CD4-positive, alpha-beta T cell treated with Interleukin-1 beta for 1 hour (primary cell): ENCODE data around the gene MLH1.
"Not testable (repeated sequence)": the region's sequence is repeated elsewhere in the genome, so short reads cannot be mapped to it uniquely, and the experiment has no call there.

Experiments
- DNase-seq, 2 donors: peaks; one replicate each; pipeline ENCODE4 v3.0.0-alpha.2; 2020 to 2022

Gene MLH1

GRCh38 chr3:37039161-37039846, 46.0 kb downstream of the MLH1 start:
- no peak for DNase-seq

- DNase-seq, result no peak
These were observed 46.9 kb downstream of the MLH1 start for GRCh38 chr3:37040231-37040630.

GRCh38 chr3:37041546-37042195, 48.4 kb downstream of the MLH1 start:
- DNase-seq, result no peak

- not testable (repeated sequence) for DNase-seq
These were observed 49.4 kb downstream of the MLH1 start for GRCh38 chr3:37042712-37043111.

GRCh38 chr3:37050282-37050681, 57.0 kb downstream of the MLH1 start:
- no peak for DNase-seq

GRCh38 chr3:37052860-37053259, 59.5 kb downstream of the MLH1 start:
- no peak for DNase-seq

GRCh38 chr3:37053337-37053736, 60.0 kb downstream of the MLH1 start:
- no peak for DNase-seq

GRCh38 chr3:37053753-37054152, 60.4 kb downstream of the MLH1 start:
- no peak for DNase-seq

- DNase-seq, result no peak
These were observed 61.1 kb downstream of the MLH1 start for GRCh38 chr3:37054370-37054769.

- not testable (repeated sequence) for DNase-seq
These were observed 61.8 kb downstream of the MLH1 start for GRCh38 chr3:37055077-37055476.

GRCh38 chr3:37056826-37057225, 63.5 kb downstream of the MLH1 start:
- DNase-seq, result no peak

GRCh38 chr3:37058117-37058516, 64.8 kb downstream of the MLH1 start:
- DNase-seq, result no peak

- DNase-seq, result no peak
These were observed 71.4 kb downstream of the MLH1 start for GRCh38 chr3:37064747-37065146.

GRCh38 chr3:37067577-37067976, 74.3 kb downstream of the MLH1 start:
- DNase-seq, result no peak

- no peak for DNase-seq
These were observed 74.7 kb downstream of the MLH1 start for GRCh38 chr3:37068031-37068430.

- no peak for DNase-seq
These were observed 78.6 kb downstream of the MLH1 start for GRCh38 chr3:37071921-37072320.

GRCh38 chr3:37072892-37073291, 79.6 kb downstream of the MLH1 start:
- DNase-seq, result no peak

GRCh38 chr3:37074178-37074577, 80.9 kb downstream of the MLH1 start:
- DNase-seq, result no peak

- no peak for DNase-seq
These were observed 82.6 kb downstream of the MLH1 start for GRCh38 chr3:37075955-37076354.

GRCh38 chr3:37082317-37082716, 89.0 kb downstream of the MLH1 start:
- no peak for DNase-seq

GRCh38 chr3:37086918-37087317, 93.6 kb downstream of the MLH1 start:
- DNase-seq, result no peak

- DNase-seq, result no peak
These were observed 94.6 kb downstream of the MLH1 start for GRCh38 chr3:37087870-37088269.

- no peak for DNase-seq
These were observed 99.2 kb downstream of the MLH1 start for GRCh38 chr3:37092484-37092883.

- DNase-seq, result no peak
These were observed 100.2 kb downstream of the MLH1 start for GRCh38 chr3:37093481-37093880.

GRCh38 chr3:37094636-37095035, 101.3 kb downstream of the MLH1 start:
- no peak for DNase-seq
